ENCODE results near the gene DHRS7B.

DNA sequence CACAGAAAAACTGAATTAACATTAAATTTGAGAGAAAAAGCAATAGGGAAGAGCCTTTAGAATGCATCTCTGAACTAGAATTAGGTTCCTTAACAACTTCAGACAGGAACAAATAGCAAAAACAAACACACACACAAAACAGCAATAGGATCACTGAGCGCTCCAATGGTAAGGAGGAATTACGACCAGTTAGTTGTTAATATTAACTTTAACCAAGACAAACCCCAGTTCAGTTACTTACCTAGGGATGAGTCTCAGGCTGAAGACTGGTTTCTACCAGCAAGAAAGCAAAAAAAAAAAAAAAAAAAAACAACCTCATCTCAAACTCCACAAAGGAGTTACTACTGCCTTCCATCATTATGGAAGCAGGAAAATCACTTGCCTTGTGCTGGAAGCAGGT lies 14.6 kb downstream of the DHRS7B start:
- TF ChIP-seq CTCF (optimal IDR thresholded peaks at IDR 0.05 in 1 of 3, IDR thresholded peaks at IDR 0.05 in 1 of 3, conservative IDR thresholded peaks at IDR 0.05 in 1 of 3; ENCODE audit: extremely low read depth in 1 of 3, insufficient read depth in 2 of 3, low read length in 3 of 3) = no peak
- TF ChIP-seq EZH2 (IDR thresholded peaks at IDR 0.05; ENCODE audit: low read length) = no peak
